DMS 273 (cell line): ENCODE data around the gene C18orf32.
"Not testable (repeated sequence)": the region's sequence is repeated elsewhere in the genome, so short reads cannot be mapped to it uniquely, and the experiment has no call there.

Experiments used
- DNase-seq: peaks from one replicate; lab custom pipeline; 2025; ENCODE audit not compliant: unreplicated experiment; lab: John Stamatoyannopoulos, UW

Gene C18orf32

GRCh38 chr18:49472459-49472858 is 14.6 kb downstream of the C18orf32 start:
- DNase-seq = no peak

GRCh38 chr18:49471532-49471931 is 15.5 kb downstream of the C18orf32 start:
- no peak for DNase-seq

GRCh38 chr18:49467599-49467998 is 19.4 kb downstream of the C18orf32 start:
- DNase-seq = no peak

- no peak for DNase-seq
Observed at GRCh38 chr18:49467019-49467563, 19.9 kb downstream of the C18orf32 start.

- peak; percentile 83 for DNase-seq
Observed at GRCh38 chr18:49464718-49465598, 22.1 kb downstream of the C18orf32 start.

- no peak for DNase-seq
Observed at GRCh38 chr18:49461602-49461977, 25.4 kb downstream of the C18orf32 start.

GRCh38 chr18:49460976-49461601 is 25.9 kb downstream of the C18orf32 start:
- DNase-seq = no peak

- peak; percentile 40 for DNase-seq
Observed at GRCh38 chr18:49459404-49460171, 27.4 kb downstream of the C18orf32 start.

GRCh38 chr18:49457616-49458015 is 29.4 kb downstream of the C18orf32 start:
- DNase-seq = no peak

- DNase-seq = peak; percentile 9
Observed at GRCh38 chr18:49456794-49457193, 30.2 kb downstream of the C18orf32 start.

- DNase-seq = not testable (repeated sequence)
Observed at GRCh38 chr18:49452534-49452933, 34.5 kb downstream of the C18orf32 start.

GRCh38 chr18:49447810-49448745 is 39.0 kb downstream of the C18orf32 start:
- DNase-seq = peak; percentile 82

GRCh38 chr18:49446481-49446880 is 40.6 kb downstream of the C18orf32 start:
- DNase-seq = no peak

GRCh38 chr18:49444581-49444980 is 42.5 kb downstream of the C18orf32 start:
- DNase-seq = no peak

- no peak for DNase-seq
Observed at GRCh38 chr18:49443837-49444236, 43.2 kb downstream of the C18orf32 start.

- DNase-seq = no peak
Observed at GRCh38 chr18:49441338-49441938, 45.6 kb downstream of the C18orf32 start.

GRCh38 chr18:49435170-49435569 is 51.9 kb downstream of the C18orf32 start:
- DNase-seq = no peak

GRCh38 chr18:49432602-49433001 is 54.4 kb downstream of the C18orf32 start:
- DNase-seq = no peak

- no peak for DNase-seq
Observed at GRCh38 chr18:49431165-49431962, 55.7 kb downstream of the C18orf32 start.
